Esophagus mucosa (tissue), 1 donor: ENCODE measurements around the gene PES1. TPM values are rescaled to one million over a fixed set of nuclear protein-coding genes. Genes with fewer than 3 reads are reported as not detected.
"Not testable (repeated sequence)": the region's sequence is repeated elsewhere in the genome, so short reads cannot be mapped to it uniquely, and the experiment has no call there.

Source experiments
- ATAC-seq: fragments of 200-7000 bp; cut with Tn5 transposase; one replicate; pipeline ENCODE4 v1.9.1; 2020
- total RNA-seq: library from RNA; stranded (reverse); gene quantifications from one replicate; pipeline ENCODE4 v1.2.4, GENCODE V29; 2023
- donor health status: DM: yes; HTN: yes; CAD: no.

PES1 gene
- total RNA-seq, 1 donor from 2014 or later: 55.8 TPM

GRCh38 chr22:30574095-30574981 lies 17.4 kb downstream of the PES1 start, which contains the start of gene GAL3ST1:
Gene GAL3ST1, minus strand, starts transcription at chr22:30574665. Its CDS starts 17,273 bp downstream, at chr22:30557392.
- peak; percentile 5 for ATAC-seq

- ATAC-seq: no peak
These were observed 18.1 kb downstream of the PES1 start for GRCh38 chr22:30573594-30574094.

- ATAC-seq: no peak
These were observed 18.7 kb downstream of the PES1 start for GRCh38 chr22:30572840-30573593.

GRCh38 chr22:30572210-30572609 lies 19.5 kb downstream of the PES1 start:
- ATAC-seq: no peak

GRCh38 chr22:30569674-30570202 lies 22.0 kb downstream of the PES1 start:
- ATAC-seq: no peak

- ATAC-seq: no peak
These were observed 23.4 kb downstream of the PES1 start for GRCh38 chr22:30568137-30568805.

GRCh38 chr22:30567277-30567676 lies 24.4 kb downstream of the PES1 start:
- not testable (repeated sequence) for ATAC-seq

- ATAC-seq: no peak
These were observed 25.6 kb downstream of the PES1 start for GRCh38 chr22:30566125-30566524.

- no peak for ATAC-seq
These were observed 26.4 kb downstream of the PES1 start for GRCh38 chr22:30565341-30565740.

GRCh38 chr22:30564761-30565119 lies 27.0 kb downstream of the PES1 start:
- ATAC-seq: no peak

GRCh38 chr22:30564045-30564760 lies 27.5 kb downstream of the PES1 start:
- ATAC-seq: no peak

- ATAC-seq: peak; percentile 76
These were observed 29.3 kb downstream of the PES1 start for GRCh38 chr22:30562366-30562765.

- ATAC-seq: no peak
These were observed 30.1 kb downstream of the PES1 start for GRCh38 chr22:30561402-30562189.

- ATAC-seq: not testable (repeated sequence)
These were observed 31.0 kb downstream of the PES1 start for GRCh38 chr22:30560643-30561202.

- no peak for ATAC-seq
These were observed 31.8 kb downstream of the PES1 start for GRCh38 chr22:30559889-30560288.

GRCh38 chr22:30557243-30557642 lies 34.5 kb downstream of the PES1 start:
- no peak for ATAC-seq

GRCh38 chr22:30556388-30556787 lies 35.3 kb downstream of the PES1 start:
- no peak for ATAC-seq

- ATAC-seq: no peak
These were observed 36.2 kb downstream of the PES1 start for GRCh38 chr22:30555282-30556210.

GRCh38 chr22:30553971-30554370 lies 37.7 kb downstream of the PES1 start:
- no peak for ATAC-seq

- ATAC-seq: no peak
These were observed 39.0 kb downstream of the PES1 start for GRCh38 chr22:30552719-30553118.
